Ramos (cell line): ENCODE results near the gene FARP2.

Experiments
- in situ Hi-C: fragments of 300-500 bp; cut with MboI; formaldehyde crosslinking; loops from one replicate; pipeline ENCODE4 v1.14.3; 2022; ENCODE audit warnings: low sequenced_read_pairs; ENCODE audit not compliant: unreplicated experiment

The FARP2 gene

DNA sequence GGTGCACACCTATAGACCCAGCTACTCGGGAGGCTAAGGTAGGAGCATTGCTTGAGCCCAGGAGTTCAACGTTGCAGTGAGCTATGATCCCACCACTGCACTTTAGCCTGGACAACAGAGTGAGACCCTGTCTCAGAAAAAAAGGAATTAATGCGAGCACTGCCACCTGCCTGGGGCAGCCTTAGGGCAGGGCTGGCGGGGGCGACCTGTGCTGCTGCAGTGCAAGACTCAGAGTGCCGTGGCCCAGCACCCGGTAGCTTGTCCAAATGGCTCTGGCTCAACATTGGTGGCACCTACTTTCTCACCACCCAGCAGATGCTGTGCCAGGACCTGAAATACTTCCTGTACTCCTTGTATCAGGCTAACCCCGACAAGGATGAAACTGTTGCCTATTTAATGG lies 122.1 kb downstream of the FARP2 start:
- in situ Hi-C loops = no loop called here

DNA sequence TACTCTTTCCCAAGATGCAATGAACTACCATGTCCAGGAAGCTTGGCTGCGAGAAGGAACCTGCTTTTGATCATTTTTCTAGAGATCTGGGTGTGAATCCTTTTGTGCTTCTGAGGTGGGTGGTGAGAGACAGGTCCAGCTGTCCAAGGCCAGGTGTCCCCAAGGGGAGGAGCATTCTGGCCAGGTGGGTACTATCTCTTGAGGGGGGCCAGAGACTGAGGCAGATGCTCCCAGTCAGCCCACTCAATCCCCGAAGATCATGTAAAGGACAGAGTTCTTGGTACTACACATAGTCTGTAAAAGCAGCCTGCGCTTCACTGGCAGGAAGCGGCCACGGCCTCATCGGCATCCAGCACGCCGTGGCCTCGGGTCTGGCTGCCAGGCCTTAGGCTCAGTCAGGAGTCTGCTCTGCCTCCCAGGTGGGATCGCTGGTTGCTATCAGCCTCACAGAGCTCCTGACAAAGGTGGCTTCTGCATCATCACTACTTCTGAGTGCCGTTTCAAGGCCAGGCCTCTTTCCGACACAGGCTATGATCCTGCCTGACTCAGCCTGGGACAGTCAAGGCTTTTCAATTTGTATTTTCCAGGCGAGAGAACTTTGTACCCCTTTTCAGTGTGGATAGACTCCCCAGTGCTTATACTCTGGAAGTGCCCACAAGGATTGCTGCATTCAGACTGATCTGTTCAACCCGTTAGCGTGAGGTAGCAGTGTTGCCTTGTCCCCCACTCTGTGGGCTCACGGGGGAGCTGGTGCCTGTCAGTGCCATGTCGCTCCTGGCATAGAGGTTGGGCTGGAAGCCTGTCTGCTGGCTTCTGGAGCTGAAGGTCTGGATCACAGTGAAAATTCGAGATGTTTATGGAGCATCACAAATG lies 123.2 kb downstream of the FARP2 start:
- in situ Hi-C loops = no loop called here

DNA sequence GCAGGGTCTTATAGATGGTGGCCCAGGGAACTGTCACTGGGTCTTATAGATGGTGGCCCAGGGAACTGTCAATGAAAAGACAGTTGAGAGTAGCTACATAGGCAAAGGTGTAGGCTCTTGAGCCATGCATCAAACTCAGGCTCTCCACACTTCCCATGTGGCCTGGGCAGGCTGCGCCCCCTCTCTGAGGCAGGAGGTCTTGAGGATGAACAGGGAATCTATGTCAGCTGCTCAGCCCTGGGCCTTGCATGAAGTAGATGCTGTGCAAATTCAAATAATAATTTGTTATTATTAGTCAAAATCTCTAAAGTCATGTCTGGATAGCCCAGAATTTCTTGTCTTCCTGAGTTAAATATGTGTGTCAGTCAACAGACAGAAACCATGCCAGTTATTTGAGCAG lies 125.6 kb downstream of the FARP2 start:
- in situ Hi-C loops = no loop called here

DNA sequence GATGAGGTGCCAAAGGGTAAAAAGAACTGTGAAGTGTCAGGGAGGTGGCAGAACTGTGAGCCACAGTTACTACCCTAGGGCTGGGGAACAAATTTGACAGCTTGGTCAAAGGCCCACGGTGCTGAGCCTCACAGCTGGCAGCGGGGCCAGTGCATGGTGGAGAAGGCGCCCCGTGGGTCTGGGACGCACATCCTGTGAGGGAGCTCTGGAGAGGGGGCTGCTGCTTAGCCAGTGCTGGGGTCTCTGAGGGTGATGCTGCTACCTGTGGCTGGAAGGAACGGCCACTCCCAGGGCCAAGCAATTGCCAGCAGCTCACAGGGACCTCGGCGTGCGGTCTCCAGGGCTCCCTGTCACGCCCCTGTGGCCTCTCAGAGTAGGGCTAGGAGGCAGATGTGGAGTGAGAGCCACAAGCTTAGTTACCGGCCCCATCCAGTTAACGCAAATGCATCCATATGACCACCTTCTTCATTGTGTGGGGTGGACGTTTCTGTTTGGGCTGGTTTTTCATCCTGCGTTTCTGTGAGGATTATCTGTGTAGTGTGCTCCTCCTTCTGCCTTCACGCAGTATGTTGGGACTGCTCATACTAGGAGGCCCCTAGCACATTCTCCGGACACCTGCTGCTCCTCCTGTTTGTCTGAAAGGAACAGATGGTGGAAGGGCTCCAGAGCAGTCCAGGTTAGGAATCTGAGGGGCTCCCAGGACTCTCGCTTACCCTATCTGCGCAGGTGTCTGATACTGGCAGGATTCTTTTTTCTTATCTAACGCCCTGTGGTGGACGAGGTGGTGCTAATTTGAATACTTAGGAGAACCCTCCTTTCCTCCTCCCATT lies 126.3 kb downstream of the FARP2 start:
- in situ Hi-C loops = no loop called here

DNA sequence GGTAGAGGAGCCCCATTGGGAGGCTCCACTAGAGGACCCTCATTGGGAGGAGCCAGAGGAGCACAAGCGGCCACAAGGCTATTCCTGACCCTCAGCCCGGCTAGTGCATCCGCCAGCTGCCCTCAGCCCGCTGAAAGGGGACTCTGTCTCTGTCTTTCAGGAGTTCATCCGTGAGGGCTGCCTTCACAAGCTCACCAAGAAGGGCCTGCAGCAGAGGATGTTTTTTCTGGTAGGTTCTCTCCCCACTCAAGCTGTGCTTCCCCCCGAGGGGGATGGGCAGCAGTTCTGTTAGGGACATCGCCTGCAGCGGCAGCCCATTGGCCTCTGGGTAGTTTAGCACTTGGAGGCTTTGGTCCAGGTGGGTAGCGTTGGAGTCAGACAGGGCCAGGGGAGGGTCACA lies 127.2 kb downstream of the FARP2 start:
- in situ Hi-C loops = no loop called here

DNA sequence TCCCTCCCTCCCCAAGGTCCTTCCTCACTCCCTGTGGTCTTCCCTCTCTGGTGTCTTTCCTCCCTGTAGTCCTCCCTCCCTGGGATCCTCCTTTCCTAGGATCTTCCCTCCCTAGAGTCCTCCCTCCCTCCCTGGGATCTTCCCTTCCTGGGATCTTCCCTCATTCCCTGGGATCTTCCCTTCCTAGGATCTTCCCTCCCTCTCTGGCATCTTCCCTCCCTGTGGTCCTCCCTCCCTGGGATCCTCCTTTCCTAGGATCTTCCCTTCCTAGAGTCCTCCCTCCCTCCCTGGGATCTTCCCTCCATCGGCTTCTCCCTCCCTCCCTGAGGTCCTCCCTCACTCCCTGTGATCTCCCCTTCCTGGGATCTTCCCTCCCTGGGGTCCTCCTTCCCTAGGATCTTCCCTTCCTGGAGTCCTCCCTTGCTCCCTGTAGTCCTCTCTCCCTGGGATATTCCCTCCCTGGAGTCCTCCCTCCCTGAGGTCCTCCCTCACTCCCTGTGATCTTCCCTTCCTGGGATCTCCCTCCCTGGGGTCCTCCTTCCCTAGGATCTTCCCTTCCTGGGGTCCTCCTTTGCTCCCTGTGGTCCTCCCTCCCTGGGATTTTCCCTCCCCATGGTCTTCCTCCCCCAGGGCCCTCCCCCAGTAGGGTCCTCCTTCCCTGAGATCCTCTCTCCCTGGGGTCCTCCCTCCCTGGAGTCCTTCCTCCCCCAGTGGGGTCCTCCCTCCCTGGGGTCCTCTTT lies 129.3 kb downstream of the FARP2 start:
- in situ Hi-C loops = no loop called here

DNA sequence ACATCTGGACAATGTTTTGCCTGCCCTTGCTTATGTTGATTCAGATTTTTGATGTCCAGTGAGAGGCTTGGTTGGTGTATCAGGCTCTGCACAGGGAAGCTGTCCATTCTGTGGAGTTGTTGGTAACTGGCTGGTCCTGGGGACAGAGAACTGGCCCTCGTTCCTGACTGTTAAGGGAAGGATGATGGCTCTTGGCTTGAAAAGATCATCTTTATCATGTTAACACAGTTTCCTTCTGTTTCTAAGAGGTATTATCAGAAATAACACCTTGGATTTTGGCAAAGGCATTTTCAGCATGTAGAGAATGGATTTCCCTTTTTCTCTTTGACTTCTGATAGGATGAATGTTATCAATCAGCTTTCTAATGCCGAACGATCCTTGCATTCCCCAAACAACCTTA lies 133.0 kb downstream of the FARP2 start:
- in situ Hi-C loops = no loop called here

DNA sequence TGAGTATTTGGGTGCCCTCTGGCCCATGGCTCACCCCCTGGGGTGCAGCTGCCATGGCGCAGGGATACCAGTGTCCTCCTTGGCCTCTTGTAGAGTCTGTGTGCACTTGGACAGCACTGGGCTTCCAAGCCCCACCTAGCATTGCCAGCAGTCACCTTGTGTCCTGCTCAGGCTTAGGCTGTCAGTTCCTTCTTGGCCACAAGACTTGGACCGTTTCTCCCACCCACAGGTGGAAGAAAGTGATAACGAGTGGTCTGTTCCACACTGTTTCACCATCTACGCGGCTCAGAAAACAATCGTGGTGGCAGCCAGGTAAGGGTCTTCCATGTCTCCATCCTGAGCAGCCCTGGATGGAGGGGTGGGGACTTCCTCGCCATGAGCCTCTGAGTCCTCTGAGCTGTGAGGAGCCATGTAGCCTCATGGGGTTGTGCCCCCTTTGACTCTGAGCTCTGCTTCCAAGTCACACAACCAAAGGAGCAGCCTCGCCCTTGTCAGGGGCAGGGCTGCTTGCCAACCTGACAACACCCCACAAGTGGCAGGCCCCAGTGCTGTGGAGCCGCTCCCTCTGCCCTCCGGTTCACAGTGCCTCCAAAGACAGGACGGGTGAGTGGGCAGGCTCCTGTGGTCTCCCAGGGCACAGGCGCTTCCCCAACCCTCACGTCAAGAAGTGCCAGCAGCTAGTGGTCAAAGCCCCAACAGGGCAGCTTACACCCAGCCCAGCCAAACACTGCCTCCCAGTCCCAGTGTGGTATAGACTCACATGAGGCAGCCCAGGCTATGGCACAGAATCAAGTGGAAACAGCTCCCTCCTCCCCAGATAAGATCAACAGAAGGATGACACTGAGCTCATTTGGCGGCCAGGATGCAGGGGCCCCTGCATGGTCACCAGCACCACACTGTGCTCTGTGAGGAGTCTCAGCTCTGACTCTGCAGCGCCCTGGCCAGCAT lies 133.9 kb downstream of the FARP2 start:
- in situ Hi-C loops = no loop called here

DNA sequence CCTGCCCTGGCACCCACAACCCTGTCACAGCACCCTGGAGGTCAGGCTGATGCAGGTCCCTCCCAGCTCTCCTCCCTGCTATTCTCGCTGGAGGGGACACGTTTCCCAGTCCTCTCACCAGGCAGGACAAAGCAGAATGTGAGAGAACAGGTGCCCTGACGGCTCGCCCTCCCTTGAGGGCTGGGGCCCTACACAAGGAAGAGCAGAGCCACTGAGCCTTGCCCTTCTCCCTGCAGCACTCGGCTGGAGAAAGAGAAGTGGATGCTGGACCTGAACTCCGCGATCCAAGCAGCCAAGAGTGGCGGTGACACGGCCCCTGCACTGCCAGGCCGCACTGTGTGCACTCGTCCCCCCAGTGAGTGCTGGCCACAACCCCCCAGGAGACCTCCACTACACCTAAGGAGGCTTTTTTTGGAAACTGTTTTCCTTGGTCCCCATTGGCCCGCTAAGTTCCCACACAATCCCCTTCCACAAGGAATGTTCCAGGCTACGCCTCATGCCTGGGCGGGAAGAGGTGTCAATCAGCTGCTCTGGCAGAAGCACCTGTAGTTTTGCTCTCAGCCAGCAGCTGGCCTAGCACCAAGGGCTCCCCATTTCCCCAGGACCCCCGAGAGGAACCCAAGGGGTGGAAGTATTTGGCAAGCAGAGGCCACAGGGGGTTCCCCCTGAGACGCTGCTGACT lies 134.9 kb downstream of the FARP2 start:
- in situ Hi-C loops = no loop called here

DNA sequence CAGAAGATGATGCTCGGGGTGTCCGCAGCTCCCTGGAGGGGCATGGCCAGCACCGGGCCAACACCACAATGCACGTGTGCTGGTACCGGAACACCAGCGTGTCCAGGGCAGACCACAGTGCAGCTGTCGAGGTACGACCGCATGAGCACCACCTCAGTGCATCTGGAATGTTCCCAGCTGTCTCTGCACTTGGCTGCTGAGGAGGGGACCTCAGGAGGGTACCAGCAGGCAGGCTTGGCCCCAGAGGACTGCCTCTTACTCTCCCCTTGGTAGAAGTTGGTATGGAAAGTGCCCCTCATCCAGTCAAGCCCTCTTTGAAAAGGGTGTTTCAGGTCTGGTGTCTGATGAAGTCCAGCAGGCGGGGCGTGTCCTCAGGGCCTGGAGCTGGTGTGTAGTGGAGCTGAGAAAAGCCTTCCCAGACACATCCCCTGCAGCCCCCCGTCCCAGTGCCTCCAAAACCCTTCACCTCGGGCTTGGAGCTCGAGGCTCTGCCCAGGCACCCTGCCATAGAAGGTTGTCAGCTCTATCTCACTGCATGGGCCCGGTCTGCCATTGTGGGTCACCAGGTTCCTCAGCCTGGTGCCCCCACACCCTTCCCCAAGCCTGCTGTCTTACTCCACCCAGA lies 135.6 kb downstream of the FARP2 start:
- in situ Hi-C loops = no loop called here

DNA sequence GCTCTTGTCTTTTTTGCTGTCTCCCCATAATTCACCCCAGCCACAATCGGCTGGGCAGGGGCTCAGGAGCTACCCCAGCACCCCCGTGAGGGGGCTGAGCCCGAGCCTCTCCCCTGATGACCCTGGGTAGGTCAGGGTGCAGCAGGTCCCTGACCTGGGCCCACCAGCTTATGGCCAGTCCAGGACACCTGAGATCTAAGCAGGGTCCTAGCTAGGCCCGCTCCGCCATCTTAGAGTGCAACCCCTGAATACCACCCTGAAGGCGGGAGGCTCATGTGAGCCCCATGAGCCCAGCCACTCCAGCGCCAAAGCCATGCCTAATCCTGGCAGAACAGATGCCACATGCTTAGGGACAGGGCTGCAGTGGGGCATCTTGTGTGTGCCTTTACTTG lies 136.1 kb downstream of the FARP2 start:
- in situ Hi-C loops = no loop called here

DNA sequence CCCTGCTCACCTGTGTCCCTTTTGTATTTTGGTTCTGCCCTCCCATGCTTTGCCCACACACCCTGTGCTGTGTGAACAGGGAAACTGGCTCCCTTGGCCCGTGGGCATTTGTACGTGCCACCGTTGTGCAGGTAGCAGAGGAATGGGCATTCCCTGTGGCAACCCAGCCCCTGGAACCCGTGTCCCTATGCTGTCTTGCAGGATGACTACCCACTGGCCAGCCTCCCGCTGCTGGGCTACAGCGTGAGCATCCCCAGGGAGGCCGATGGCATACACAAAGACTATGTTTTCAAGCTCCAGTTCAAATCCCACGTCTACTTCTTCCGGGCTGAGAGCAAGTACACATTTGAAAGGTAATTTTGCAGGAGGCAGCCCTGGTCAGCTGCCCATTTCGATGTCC lies 137.0 kb downstream of the FARP2 start:
- in situ Hi-C loops = no loop called here

DNA sequence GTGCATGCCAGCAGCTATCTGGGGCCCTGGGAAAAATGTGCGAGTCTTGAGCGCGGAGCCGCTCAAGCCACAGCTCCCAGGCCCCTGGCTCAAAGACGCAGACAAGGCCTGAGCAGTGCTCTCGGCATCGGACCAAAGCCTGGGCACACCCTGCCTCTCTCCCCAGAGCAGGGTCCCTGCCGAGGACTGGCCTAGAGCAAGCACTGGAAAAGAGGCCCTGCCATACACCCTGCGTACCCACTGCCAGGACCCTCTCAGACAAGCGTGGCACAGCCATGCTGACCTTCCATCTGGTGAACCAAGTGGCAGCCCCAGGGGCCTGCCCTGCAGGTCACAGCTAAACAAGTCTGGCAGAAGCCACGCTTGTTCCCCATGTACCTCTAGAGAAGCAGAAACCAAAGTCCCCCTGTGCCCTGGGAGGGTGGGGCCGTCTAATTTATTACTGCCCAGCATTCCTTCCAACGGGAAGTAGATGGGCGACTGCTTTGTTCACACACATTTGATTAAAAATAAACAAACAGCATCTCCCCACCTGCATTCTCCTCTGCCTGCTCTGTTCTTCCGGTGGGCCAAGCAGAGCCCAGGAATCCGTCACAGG lies 138.3 kb downstream of the FARP2 start:
- in situ Hi-C loops = no loop called here

DNA sequence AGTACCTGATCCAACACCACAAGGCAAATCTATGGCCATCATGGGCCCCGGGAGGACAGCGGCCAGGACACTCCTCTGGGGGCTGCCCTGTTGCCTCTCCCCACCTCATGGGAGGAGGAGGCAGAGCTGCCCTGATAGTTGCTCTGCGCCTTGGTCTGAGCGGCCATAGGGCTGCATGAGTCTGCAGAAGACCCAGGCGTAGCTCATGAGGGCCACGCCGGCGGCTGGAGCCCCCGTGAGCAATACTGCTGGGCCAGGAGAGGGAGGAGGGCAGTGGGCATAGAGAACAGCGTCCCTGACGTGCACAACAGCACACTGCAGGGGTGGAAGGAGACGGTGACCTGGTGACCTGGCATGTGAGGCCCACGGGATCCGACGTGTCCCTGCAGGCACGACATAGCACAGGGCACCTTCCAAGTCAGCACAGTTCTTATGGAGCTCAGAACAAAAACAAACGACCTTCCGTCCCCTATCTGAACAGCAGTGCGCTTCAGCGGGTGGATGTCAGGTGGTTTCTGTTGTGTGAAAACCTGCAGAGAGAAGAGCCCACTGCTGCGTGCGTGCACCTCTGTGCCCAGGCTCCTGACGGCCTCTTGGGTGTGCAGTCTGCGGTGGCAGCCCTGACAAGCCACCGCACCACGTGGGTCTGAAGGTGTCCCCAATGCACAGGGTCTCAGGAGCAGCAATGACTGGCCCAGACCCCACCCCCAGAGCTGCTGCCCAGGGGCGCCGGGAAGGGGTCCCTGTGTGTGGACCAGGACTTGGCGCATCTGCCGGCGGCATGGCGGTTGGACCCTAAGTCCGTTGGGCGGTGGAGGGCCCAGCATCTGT lies 139.3 kb downstream of the FARP2 start:
- in situ Hi-C loops = no loop called here

DNA sequence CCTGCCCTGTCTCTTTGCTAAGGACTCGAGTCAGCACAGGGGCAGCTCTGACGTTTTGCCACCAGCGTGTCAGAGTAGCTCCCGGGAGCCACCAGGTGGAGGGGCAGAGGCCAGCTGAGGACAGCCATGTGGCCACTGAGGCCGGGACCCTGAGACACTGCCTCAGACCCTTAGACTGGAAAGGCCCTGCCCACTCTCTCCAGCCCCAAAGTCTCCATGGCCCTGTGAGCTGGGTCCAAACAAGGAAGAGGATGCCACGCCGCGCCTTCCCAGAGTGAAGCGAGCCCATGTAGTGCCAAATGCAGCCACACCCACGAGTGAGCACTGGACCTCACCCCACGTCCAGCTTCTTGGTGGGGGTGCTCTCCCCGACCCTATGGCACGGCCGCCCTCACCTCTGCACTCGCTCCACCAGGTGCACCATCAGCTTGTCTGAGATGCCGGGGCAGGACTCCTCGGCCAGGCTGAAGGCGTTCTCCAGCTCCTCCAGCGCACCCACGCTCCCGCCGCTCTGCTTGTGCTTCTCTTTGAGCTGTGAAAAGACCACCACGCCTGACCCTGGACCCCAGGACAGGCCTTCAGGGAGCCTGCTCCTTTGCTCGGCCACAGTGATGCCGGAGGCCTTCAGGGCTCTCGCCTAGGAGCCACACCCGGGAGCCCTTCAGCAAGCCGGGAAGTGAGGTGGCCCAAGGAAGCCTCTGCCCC lies 140.1 kb downstream of the FARP2 start:
- in situ Hi-C loops = no loop called here

DNA sequence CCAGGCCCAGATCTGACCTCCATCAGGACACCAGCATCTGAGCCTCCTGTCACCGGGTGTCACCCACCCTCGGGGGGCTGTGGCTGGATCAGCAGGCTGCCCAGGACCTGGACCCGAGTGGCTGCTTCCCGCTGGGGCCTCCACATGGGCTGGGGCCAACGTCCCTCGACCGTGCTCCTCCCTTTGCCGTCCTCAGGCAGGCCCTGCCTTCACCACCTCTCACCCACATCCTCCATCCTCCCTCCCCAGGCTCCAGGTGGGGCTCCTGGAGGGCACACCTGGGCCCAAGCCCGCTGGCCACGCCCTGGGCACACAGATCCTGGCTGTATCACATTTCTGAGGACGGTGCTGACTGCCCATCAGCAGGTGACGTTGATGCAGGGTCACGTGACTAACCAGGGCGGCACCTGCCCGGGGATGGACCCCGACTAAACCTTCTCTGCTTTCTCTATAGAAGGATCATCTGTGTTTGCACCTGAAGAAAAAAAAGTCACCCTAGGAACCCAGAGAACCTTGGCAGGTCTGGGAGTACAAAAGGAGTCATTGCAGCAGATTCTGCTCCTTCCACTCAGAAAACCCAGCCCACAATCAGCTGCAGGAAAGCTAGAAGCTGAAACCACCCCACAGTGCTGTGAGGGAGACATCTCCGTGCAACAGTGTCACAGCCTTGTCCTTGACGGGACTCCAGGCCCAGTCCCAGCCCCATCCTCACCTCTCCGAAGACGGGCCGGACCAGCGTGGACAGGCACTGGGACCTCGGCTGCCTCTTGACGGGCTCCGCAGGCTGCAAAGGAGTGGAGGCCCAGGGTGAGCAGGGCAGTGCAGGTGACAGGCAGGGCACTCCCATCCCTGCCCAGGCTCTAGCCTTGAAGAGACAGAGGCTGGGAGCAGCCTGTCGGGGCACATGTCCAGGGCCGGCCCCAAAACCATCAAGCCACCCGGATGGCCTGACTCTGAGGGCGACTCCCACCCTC lies 141.1 kb downstream of the FARP2 start:
- in situ Hi-C loops = no loop called here
